ENCODE results near the gene CADM1.

CADM1 gene

DNA sequence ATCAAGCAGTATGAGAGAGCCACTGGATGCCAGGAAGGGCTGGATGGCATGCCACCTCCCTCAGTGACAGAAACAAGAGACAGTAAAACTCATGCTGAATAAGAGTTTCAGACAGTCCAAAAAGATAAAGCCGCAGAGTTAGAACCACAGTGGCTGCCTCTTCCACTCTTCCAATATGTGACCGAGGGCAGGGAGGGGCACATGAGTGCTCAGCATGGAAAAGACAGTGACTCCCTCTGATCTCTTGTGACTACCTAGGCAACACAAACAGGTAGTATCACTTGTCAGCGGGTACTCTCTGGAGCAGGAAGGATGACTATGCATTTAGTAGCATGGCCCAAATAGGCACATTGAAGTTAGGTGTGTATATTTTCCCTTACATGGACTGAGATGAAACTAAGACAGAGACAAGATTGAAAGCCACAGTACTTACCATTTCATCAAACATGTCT lies 295.4 kb downstream of the CADM1 start:
- no peaks in the 10 kb centered on the region for H3K27me3 ChIP-seq (ENCODE audit: low read depth, low read length)
- H3K4me3 ChIP-seq (ENCODE audit: low read depth in 1 of 2, low read length in 2 of 2): no peak overlapping the region
- no peak overlapping the region for H3K27ac ChIP-seq (ENCODE audit: low read length)
- H3K36me3 ChIP-seq (ENCODE audit: control insufficient read depth in 1 of 2, insufficient read depth in 2 of 2, low read length in 2 of 2): peaks cover 0 to 13% of the 10 kb centered on the region in 2 donors
- H3K9me3 ChIP-seq (ENCODE audit: control insufficient read depth in 1 of 2, low read length in 2 of 2): no peaks in the 10 kb centered on the region
- H3K4me1 ChIP-seq (ENCODE audit: control insufficient read depth in 1 of 2, insufficient read depth in 2 of 2, low read length in 2 of 2): no peaks in the 10 kb centered on the region

DNA sequence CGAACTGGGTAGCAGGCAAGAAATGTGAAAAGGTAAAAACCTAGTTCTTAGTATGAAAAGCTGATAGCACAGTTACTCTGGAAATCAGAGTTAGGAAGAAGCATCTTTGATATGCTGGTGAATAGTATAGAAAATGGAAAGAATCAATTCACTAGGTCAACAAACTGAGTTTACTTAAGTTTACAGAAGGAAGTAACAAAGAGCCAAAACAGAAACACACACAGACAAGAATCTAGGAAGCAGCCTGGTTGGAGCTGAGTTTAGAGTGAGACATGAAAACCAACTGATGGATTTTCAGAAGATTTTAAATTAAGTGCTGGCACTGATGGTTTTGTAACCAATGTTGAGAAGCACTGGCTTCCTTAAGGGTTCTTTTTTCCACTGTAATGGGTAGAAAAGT lies 296.3 kb downstream of the CADM1 start:
- Histone ChIP-seq H3K4me3 (ENCODE audit: low read depth in 1 of 2, low read length in 2 of 2) (no peak overlapping the region), H3K36me3 (ENCODE audit: control insufficient read depth in 1 of 2, insufficient read depth in 2 of 2, low read length in 2 of 2) (peaks cover 0 to 13% of the 10 kb centered on the region in 2 donors), H3K27ac (ENCODE audit: low read length) (no peak overlapping the region), H3K27me3 (ENCODE audit: low read depth, low read length) (no peaks in the 10 kb centered on the region), H3K4me1 (ENCODE audit: control insufficient read depth in 1 of 2, insufficient read depth in 2 of 2, low read length in 2 of 2) (no peaks in the 10 kb centered on the region), H3K9me3 (ENCODE audit: control insufficient read depth in 1 of 2, low read length in 2 of 2) (no peaks in the 10 kb centered on the region)

DNA sequence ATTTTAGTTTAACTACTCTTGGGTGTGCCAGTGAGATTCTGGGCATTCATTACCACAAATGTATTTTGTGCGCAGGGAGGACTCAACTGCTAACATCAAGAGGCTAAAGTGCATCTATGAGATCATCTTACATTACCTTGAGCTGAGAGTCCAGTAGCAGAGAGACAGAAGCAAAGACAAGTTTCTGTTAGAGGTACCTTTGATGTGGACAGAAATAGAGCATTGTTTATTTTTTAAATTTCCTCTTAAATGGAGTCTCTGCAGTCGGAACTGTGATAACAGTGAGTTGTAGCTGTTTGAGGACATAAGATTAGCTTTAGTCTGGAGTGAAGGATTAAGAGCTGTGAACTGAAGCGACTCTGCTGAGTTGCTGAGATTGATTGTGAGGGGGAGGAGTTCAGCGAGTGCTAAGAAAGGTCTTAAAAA lies 297.0 kb downstream of the CADM1 start:
- Histone ChIP-seq H3K4me3 (ENCODE audit: low read depth in 1 of 2, low read length in 2 of 2) (no peak overlapping the region), H3K36me3 (ENCODE audit: control insufficient read depth in 1 of 2, insufficient read depth in 2 of 2, low read length in 2 of 2) (peaks cover 0 to 13% of the 10 kb centered on the region in 2 donors), H3K9me3 (ENCODE audit: control insufficient read depth in 1 of 2, low read length in 2 of 2) (no peaks in the 10 kb centered on the region), H3K27me3 (ENCODE audit: low read depth, low read length) (no peaks in the 10 kb centered on the region), H3K27ac (ENCODE audit: low read length) (no peak overlapping the region), H3K4me1 (ENCODE audit: control insufficient read depth in 1 of 2, insufficient read depth in 2 of 2, low read length in 2 of 2) (no peaks in the 10 kb centered on the region)

DNA sequence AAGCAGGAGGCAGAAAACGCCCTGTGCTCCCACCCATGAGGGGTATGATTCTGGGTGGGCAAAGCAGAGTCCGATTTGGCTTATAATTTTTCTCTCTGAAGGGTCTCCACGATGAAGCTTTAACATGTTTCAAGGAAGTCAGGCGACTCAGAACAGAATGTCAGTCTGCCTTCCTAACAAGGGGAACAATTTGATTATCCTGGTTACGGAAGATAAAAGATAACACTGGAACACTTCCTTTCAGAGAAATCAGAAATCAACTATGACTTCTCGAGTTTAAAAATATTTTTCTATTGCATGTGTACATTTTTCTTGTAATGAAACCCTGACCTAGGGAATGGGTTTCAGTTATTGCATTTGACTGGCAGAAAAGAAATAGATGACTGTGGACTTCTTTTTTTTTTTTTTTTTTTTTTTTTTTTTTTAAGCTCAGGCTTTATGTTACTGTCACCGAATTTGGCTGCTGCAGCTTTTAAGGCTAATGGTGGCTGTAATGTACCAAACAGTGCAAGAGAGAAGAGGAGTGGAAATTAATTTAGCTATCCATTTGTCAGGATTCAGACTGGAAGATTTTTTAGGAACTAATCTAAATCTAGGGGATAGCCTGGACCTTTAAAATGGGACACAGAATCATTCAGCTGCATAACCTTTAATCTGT lies 297.7 kb downstream of the CADM1 start:
- Histone ChIP-seq H3K9me3 (ENCODE audit: control insufficient read depth in 1 of 2, low read length in 2 of 2) (no peaks in the 10 kb centered on the region), H3K27ac (ENCODE audit: low read length) (no peak overlapping the region), H3K36me3 (ENCODE audit: control insufficient read depth in 1 of 2, insufficient read depth in 2 of 2, low read length in 2 of 2) (peaks cover 0 to 13% of the 10 kb centered on the region in 2 donors), H3K4me1 (ENCODE audit: control insufficient read depth in 1 of 2, insufficient read depth in 2 of 2, low read length in 2 of 2) (no peaks in the 10 kb centered on the region), H3K4me3 (ENCODE audit: low read depth in 1 of 2, low read length in 2 of 2) (no peak overlapping the region), H3K27me3 (ENCODE audit: low read depth, low read length) (no peaks in the 10 kb centered on the region)

DNA sequence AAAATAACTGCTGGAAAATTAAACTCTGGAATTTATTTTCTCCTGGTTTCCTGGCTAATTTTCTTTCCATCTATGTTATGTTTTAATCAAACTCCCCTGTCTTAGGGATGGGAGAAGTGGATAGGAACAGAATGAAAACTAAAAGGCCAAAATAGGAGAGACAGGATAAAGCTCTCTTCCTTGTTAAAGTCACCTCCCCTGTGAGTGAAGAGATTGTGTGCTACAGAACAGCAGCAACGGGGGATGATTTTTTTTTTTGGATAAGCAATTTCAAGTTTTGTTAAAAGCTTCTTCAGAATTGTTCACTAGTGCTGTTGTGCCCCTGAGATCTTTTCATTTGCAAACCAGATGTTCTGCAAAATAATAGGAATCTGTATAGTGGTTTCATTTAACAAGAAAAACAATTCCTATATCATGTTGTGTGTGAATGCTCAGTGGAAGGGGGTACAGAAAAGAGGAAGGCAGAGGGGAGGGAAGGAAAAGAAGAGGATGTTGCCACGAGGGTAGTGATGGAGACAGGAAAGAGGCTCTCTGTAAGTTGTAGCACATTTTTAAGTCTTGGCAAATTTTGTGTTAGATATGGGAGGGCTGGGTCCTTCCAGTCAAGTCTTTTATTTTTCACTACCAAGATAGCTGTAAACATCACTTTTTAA lies 301.2 kb downstream of the CADM1 start:
- no peak overlapping the region for H3K27ac ChIP-seq (ENCODE audit: low read length)
- H3K4me1 ChIP-seq (ENCODE audit: control insufficient read depth in 1 of 2, insufficient read depth in 2 of 2, low read length in 2 of 2): no peaks in the 10 kb centered on the region
- no peaks in the 10 kb centered on the region for H3K27me3 ChIP-seq (ENCODE audit: low read depth, low read length)
- H3K4me3 ChIP-seq (ENCODE audit: low read depth in 1 of 2, low read length in 2 of 2): no peak overlapping the region
- peaks cover 0 to 7% of the 10 kb centered on the region in 2 donors for H3K36me3 ChIP-seq (ENCODE audit: control insufficient read depth in 1 of 2, insufficient read depth in 2 of 2, low read length in 2 of 2)
- H3K9me3 ChIP-seq (ENCODE audit: control insufficient read depth in 1 of 2, low read length in 2 of 2): no peaks in the 10 kb centered on the region

DNA sequence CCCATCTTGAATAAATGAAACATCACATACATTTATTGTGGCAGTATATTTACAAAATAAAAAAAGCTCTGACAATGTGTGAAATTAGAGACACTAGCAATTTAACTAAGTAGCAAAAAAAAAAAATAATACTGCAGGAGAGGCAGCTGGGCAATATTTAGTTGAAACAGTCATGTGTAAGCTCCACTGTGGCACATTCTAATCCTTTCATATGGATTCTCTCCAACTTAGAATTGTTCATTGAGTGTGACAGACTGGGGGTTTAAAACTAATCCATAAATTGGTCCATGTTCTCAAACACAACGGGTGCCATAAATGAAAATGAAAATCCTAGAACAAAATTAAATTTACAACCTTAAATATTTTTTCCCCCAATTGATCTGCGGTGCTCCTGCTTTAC lies 302.1 kb downstream of the CADM1 start:
- Histone ChIP-seq H3K9me3 (ENCODE audit: control insufficient read depth in 1 of 2, low read length in 2 of 2) (no peaks in the 10 kb centered on the region), H3K4me1 (ENCODE audit: control insufficient read depth in 1 of 2, insufficient read depth in 2 of 2, low read length in 2 of 2) (no peaks in the 10 kb centered on the region), H3K36me3 (ENCODE audit: control insufficient read depth in 1 of 2, insufficient read depth in 2 of 2, low read length in 2 of 2) (peaks cover 0 to 7% of the 10 kb centered on the region in 2 donors), H3K27ac (ENCODE audit: low read length) (no peak overlapping the region), H3K4me3 (ENCODE audit: low read depth in 1 of 2, low read length in 2 of 2) (no peak overlapping the region), H3K27me3 (ENCODE audit: low read depth, low read length) (no peaks in the 10 kb centered on the region)

DNA sequence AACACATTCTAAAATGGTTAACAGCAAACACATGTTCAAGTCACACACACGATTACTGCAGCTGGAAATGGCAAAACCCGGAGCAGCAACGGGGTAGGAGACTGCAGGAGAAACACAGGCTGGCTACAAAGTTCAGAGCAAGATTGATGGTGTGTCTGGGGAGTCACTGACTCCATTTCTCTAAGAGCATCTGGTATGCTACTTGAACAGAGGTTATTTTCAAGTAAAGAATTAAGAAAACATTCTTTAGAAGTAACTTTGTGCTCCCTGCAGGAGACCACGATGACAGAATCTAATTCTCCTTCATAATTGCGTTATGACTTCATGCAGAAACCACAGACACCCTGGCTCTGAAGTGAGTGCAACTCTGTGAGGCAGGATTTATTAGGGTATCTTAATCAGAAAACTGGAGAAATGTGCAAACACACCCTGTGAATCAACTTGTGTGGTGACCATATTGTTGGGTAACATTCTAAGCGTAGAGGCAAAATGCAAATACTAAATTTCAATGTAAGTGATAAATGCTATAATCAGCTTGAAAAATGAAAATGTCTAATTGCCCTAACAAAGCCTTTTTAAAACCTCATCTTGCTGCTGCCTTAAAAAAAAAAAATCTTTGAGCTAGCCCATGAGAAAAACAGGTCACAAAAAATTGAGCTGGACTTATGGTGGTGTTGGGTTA lies 303.0 kb downstream of the CADM1 start:
- peaks cover 0 to 7% of the 10 kb centered on the region in 2 donors for H3K36me3 ChIP-seq (ENCODE audit: control insufficient read depth in 1 of 2, insufficient read depth in 2 of 2, low read length in 2 of 2)
- no peaks in the 10 kb centered on the region for H3K9me3 ChIP-seq (ENCODE audit: control insufficient read depth in 1 of 2, low read length in 2 of 2)
- H3K4me3 ChIP-seq (ENCODE audit: low read depth in 1 of 2, low read length in 2 of 2): no peak overlapping the region
- H3K27me3 ChIP-seq (ENCODE audit: low read depth, low read length): no peaks in the 10 kb centered on the region
- H3K4me1 ChIP-seq (ENCODE audit: control insufficient read depth in 1 of 2, insufficient read depth in 2 of 2, low read length in 2 of 2): no peaks in the 10 kb centered on the region
- no peak overlapping the region for H3K27ac ChIP-seq (ENCODE audit: low read length)

DNA sequence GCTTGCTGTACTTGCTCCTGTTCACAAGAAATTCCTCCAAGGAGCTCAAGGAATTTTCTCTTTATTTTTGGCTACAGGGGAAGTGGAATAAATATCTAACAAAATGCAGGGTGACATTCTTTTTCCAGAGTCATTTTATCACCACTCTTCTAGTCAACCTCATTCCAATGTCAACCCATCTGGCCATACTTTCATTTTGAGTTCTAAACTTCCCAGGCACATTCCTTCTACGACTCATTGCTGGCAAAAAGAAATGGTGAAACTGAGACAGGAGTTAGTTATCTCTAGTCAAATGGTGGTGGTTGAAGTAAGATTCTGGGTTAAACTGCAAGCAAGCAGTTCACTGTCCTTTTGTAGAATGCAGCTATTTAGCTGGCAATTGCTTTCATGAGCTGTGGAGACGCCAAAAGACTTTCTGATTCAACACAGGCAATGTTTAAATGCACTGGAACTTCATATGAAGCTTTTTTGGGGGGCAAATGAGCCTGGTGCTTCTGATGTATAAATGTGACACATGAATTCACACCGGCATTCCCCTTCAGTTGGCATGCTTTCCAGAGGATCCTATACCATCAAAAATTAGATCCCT lies 304.6 kb downstream of the CADM1 start:
- H3K4me1 ChIP-seq (ENCODE audit: control insufficient read depth in 1 of 2, insufficient read depth in 2 of 2, low read length in 2 of 2): no peaks in the 10 kb centered on the region

DNA sequence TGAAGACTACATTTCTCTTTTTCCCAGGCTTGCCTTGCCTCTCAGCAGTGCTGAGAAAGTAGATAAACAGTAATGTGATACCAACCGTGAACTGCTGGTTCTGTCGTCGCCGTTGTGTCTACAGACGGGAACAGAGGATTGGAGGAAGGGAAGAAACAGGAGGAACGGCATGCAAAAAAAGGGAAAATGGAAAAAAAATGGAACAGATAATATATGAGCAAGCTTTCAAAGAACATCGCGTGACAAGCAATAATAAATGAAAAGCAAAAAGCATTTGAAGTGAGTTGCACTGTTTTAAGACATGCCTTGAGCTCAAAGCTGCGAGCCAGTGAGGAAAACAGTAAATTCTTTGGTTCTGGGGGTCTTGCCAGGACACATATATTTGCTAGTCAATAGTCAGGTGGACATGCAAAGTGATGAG lies 305.9 kb downstream of the CADM1 start:
- H3K27ac ChIP-seq (ENCODE audit: low read length): no peak overlapping the region
- H3K9me3 ChIP-seq (ENCODE audit: control insufficient read depth in 1 of 2, low read length in 2 of 2): no peaks in the 10 kb centered on the region
- no peak overlapping the region for H3K4me3 ChIP-seq (ENCODE audit: low read depth in 1 of 2, low read length in 2 of 2)
- no peaks in the 10 kb centered on the region for H3K27me3 ChIP-seq (ENCODE audit: low read depth, low read length)
- H3K4me1 ChIP-seq (ENCODE audit: control insufficient read depth in 1 of 2, insufficient read depth in 2 of 2, low read length in 2 of 2): no peaks in the 10 kb centered on the region
- no peaks in the 10 kb centered on the region for H3K36me3 ChIP-seq (ENCODE audit: control insufficient read depth in 1 of 2, insufficient read depth in 2 of 2, low read length in 2 of 2)

More for the DNA sequence above, 304.6 kb downstream of the CADM1 start:
- Histone ChIP-seq H3K4me3 (ENCODE audit: low read depth in 1 of 2, low read length in 2 of 2) (no peak overlapping the region), H3K9me3 (ENCODE audit: control insufficient read depth in 1 of 2, low read length in 2 of 2) (no peaks in the 10 kb centered on the region), H3K27ac (ENCODE audit: low read length) (no peak overlapping the region), H3K27me3 (ENCODE audit: low read depth, low read length) (no peaks in the 10 kb centered on the region), H3K36me3 (ENCODE audit: control insufficient read depth in 1 of 2, insufficient read depth in 2 of 2, low read length in 2 of 2) (no peaks in the 10 kb centered on the region)

DNA sequence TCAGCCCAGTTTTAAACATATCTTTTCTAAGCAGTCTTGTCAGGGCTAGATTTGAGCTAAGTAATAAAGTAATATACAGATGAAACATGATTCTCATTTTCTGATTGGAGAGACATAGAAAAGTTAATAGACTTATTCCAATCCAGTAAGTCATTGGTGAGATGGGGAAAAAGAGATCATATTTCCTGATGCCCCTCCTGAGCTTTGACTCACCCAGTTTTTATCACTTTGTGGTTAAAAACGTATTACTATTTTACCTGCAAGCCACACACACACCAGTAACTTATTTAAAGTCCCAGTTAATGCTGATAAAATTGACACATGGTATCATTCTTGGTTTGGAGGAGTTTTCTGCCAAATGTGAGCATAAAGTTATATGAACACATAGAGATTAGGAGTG lies 306.8 kb downstream of the CADM1 start:
- Histone ChIP-seq H3K9me3 (ENCODE audit: control insufficient read depth in 1 of 2, low read length in 2 of 2) (no peaks in the 10 kb centered on the region), H3K4me1 (ENCODE audit: control insufficient read depth in 1 of 2, insufficient read depth in 2 of 2, low read length in 2 of 2) (no peaks in the 10 kb centered on the region), H3K36me3 (ENCODE audit: control insufficient read depth in 1 of 2, insufficient read depth in 2 of 2, low read length in 2 of 2) (no peaks in the 10 kb centered on the region), H3K27me3 (ENCODE audit: low read depth, low read length) (no peaks in the 10 kb centered on the region), H3K27ac (ENCODE audit: low read length) (no peak overlapping the region), H3K4me3 (ENCODE audit: low read depth in 1 of 2, low read length in 2 of 2) (no peak overlapping the region)

DNA sequence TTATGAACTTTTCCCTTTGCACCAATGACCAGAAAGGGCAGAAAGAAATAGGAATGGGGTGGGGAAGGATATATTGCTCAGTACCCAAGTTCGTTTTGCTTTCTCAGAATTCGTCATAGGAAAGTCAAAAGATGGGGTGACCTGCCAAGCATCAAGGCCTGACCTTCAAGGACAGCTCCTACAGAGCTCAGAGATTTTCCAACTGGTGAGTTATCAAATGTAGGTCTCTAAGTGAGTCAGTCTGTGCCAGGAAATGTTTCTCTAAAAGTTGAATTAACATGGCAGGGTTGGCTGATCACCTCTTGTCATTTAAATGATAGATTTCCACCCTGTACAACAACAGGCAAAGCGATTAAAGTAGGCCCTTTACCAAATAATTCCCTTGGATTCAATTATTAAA lies 307.2 kb downstream of the CADM1 start:
- H3K27ac ChIP-seq (ENCODE audit: low read length): no peak overlapping the region
- no peaks in the 10 kb centered on the region for H3K9me3 ChIP-seq (ENCODE audit: control insufficient read depth in 1 of 2, low read length in 2 of 2)
- no peaks in the 10 kb centered on the region for H3K36me3 ChIP-seq (ENCODE audit: control insufficient read depth in 1 of 2, insufficient read depth in 2 of 2, low read length in 2 of 2)
- no peaks in the 10 kb centered on the region for H3K27me3 ChIP-seq (ENCODE audit: low read depth, low read length)
- no peaks in the 10 kb centered on the region for H3K4me1 ChIP-seq (ENCODE audit: control insufficient read depth in 1 of 2, insufficient read depth in 2 of 2, low read length in 2 of 2)
- no peak overlapping the region for H3K4me3 ChIP-seq (ENCODE audit: low read depth in 1 of 2, low read length in 2 of 2)

All from muscle layer of duodenum (tissue), 2 donors.